Activated T-cell treated with anti-CD3 and anti-CD28 coated beads for 4 hours (primary cell): Measurements from ENCODE around the gene STAT6.

Source experiments
- DNase-seq: peaks from one replicate; pipeline ENCODE4 v3.0.0-alpha.2; 2020

Gene STAT6, protein sequence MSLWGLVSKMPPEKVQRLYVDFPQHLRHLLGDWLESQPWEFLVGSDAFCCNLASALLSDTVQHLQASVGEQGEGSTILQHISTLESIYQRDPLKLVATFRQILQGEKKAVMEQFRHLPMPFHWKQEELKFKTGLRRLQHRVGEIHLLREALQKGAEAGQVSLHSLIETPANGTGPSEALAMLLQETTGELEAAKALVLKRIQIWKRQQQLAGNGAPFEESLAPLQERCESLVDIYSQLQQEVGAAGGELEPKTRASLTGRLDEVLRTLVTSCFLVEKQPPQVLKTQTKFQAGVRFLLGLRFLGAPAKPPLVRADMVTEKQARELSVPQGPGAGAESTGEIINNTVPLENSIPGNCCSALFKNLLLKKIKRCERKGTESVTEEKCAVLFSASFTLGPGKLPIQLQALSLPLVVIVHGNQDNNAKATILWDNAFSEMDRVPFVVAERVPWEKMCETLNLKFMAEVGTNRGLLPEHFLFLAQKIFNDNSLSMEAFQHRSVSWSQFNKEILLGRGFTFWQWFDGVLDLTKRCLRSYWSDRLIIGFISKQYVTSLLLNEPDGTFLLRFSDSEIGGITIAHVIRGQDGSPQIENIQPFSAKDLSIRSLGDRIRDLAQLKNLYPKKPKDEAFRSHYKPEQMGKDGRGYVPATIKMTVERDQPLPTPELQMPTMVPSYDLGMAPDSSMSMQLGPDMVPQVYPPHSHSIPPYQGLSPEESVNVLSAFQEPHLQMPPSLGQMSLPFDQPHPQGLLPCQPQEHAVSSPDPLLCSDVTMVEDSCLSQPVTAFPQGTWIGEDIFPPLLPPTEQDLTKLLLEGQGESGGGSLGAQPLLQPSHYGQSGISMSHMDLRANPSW

DNA sequence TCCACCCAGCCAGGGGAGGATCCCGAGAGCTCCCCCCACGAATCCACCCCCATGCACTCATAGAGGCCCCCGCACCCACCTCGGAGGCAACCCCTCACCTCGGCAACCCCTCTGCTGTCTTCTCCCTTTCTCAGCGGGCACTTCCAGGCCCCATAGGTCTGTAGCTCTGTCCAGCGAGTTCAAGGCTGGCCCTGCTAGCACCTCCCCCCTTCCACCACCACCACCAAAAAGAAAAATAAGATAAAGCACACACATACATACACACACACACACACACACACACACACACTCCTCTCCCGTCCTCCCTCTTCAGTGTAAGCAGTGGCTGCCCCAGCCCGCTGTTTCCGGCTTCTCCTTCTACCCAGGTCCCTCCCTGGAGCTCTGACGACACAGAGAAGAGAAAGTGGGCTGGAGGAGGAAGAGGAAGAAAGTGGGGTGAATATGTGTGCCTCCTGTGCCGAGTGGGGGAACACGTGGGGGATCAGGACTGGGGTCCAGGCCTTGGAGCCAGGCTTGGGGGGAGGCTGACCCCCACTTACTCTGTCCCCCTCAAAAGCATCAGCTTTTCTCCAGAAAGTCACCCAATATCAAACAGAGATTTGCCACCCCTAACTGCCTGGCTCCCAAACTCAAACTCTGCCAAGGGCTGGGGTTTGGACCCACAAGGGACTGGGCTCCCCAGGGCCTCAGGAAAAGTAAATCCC is at the start of gene STAT6:
STAT6 (minus strand) TSS at position 332 of the 704 bp plus-strand sequence. CDS start 3,084 bp downstream, outside the sequence.
- peak; percentile 73 for DNase-seq

DNA sequence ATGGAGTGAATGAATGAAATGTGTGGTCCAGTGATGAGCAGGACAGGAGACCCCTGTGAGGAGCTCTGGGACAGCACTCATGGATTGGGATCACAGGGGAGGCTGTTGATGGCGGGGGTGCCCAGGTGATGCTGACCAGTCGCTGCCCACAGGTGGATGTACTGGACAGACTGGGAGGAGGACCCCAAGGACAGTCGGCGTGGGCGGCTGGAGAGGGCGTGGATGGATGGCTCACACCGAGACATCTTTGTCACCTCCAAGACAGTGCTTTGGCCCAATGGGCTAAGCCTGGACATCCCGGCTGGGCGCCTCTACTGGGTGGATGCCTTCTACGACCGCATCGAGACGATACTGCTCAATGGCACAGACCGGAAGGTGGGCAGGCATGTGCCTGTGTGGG is 49.6 kb upstream of the STAT6 start:
- no peak for DNase-seq

DNA sequence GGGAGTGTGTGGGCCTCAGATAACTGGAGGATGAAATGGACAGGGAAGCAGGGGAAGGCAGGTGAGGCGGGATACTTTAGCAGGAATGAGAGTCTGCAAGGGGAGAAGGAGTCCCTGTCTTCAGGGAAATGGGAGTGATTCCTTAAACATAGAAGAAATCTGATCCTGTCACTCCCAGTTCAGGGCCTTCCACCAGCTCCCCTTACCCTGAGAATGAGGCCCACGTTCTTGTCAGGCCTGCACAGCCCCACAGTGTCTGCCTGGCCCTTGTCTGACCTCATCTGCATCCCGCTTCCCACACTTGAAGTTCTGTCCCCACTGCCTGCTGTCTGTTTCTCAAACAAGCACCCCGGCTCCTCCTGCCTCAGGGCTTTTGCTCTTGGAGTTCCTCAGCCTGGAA is 48.9 kb upstream of the STAT6 start:
- DNase-seq, result no peak

DNA sequence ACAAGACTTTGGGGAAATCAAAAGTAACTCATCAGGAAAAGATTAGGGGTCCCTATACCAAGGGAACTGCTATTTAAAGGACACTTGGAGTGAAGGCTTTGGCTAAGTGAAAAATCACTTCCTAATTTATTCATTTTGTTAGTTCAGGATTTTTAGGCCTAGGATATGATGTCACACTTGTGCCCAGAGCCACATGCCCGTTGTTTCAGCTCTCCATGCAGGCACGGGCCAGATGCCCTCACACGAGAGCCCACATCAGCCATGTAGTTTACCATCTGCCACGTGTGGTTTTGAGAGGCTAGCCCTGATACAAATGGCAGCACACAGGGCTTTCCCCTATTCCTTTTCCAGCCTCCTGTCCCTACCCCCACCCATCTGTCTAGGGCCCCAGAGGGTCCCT is 48.1 kb upstream of the STAT6 start:
- no peak for DNase-seq

DNA sequence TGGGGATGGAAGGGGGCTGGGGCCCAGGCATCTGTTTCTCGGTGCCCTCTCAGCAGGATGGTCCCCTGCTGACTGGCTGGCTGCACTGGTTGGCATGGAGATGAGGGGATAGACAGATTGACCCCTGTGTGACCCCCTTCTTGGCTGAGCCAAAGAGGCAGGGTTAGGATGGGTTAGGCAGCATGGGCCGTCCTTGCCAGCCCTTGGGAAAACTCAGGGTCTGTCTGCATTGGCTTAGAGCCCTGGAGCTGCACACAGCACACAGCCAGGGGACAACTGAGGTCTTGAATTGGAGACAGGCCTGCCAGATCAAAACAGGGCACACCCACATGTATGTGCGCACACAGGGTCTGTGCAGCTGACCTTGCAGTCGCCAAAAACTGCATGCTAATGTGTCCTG is 47.5 kb upstream of the STAT6 start:
- DNase-seq, result no peak

DNA sequence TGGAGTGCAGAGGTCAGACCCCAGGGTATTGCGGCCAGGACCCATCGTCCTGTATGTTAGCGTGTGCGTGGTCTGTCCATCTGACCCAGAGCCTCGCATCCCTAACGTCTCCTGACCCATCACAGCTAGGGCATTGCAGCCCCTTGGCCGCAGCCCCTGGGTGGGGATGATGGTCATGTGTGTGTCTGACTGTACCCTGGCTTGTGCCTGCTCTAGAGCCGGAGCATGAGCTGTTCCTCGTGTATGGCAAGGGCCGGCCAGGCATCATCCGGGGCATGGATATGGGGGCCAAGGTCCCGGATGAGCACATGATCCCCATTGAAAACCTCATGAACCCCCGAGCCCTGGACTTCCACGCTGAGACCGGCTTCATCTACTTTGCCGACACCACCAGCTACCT is 47.0 kb upstream of the STAT6 start:
- no peak for DNase-seq

DNA sequence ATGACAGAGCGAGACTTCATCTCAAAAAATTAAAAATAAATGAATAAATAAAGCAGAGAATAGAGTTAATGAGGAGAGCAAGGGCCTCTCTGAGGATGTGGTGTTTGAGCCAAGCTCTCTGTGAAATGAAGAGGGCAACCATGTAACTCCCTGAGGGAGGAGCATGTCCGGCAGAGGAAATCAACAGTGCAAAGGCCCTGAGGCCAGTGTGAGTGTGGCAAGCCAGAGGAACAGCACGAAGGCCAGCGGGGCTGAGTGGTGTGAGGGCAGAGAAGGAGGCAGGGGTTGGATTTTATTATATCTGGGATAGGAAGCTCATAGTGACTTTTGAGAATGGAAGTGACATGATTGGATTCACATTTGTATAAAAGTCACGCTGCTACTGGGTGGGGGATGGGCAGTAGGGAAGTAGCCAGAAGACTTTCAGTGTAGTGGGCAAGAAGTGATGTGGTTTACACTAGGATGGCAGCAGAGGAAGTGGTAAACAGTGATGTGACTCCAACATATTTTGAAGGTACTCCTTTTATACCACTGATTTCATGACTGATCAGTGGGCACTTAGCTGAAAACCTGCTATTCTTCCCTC is 46.5 kb upstream of the STAT6 start:
- DNase-seq, result no peak

DNA sequence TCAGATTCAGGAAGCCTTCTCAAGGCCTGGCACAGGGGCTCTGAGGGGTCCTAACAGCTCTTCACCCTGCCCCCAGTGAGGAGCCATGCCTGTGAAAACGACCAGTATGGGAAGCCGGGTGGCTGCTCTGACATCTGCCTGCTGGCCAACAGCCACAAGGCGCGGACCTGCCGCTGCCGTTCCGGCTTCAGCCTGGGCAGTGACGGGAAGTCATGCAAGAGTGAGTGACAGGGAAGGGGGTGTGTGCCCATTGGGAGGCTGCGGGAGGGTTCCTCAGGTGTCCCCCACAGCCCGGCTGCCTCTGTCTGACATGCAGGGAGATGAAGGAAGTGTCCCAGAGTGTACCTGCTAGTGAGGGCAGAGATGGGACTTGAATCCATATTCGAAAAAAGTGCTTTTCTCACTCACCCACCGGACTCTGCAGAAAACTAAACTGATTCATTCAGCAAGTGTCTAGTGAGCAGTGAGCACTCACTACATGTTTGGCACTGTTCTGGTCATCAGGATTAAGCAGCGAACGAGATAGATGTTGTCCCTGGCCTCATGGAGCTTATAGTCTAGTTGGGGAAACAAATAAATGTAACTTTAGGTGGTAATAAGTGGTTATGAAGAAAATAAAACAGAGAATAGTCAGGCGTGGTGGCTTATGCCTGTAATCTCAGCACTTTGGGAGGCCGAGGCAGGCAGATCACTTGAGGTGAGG is 45.7 kb upstream of the STAT6 start:
- DNase-seq, result no peak

DNA sequence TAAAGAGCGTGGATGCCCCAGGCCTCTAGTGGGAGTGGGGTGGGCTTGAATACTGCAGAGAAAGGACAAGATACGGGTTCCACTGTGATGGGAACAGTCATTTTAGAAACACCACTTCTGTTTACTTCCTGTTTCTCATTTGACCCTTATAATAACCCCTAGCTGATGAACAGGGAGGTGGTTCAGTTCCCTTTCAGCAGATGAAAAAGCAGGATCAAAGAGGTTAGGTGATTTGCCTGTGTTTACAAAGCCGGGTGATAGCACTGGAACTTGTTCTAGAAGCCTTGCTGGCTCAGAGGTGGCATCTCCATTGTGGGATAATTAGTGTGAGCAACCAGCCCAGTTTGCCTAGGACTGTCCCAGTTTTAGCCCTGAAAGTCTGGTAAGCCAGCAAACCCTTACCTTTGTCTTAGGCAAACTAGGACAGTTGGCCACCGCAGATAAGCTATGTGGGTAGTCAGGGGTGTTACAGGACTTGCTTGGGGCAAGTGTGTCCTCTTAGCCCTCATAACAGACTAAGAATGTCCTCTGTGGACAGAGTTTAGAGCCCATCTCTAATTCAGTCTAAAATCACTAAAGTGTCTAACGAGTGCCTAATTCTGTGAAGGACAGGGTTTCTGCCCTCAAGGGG is 43.8 kb upstream of the STAT6 start:
- DNase-seq, result no peak

DNA sequence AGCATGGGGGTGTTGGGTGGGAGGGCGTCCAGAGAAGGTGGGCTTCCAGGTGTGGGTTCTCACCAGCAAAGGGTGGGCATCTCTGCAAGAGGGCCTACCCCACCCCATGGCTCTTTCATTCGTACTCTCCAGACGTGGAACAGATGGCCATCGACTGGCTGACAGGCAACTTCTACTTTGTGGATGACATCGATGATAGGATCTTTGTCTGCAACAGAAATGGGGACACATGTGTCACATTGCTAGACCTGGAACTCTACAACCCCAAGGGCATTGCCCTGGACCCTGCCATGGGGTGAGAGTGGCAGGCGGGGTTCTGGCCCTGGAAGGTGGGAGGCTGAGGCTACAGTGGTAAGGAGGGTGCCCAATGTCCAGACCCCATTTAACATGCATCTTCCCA is 42.9 kb upstream of the STAT6 start:
- no peak for DNase-seq

DNA sequence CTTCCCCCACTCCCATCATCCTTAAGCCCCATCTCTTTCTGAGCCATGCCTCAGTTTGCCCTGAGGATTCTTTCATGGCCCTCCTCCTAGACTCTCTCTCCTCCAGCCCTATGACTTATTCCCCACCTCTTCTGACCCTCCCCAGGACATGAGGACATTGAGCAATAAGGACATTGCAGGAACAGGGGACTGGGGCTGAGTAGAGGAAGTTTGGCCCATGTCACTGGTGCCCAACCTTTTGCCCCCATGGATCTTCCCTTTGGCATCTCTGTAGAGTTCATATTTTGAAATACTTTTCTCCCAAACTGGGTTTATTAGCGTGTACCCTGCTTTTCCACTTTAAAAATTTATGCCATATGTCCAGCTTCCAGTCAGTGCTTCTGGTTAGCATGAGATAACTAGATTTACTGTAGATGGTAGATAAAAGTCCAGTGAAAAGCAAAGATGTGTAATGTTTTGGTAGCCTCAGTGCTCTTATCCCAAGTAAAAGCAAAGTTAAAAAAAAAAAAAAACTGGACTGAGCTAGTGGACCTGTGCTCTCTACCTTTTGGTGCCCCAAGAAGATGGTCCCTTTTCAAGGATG is 42.3 kb upstream of the STAT6 start:
- DNase-seq, result no peak

DNA sequence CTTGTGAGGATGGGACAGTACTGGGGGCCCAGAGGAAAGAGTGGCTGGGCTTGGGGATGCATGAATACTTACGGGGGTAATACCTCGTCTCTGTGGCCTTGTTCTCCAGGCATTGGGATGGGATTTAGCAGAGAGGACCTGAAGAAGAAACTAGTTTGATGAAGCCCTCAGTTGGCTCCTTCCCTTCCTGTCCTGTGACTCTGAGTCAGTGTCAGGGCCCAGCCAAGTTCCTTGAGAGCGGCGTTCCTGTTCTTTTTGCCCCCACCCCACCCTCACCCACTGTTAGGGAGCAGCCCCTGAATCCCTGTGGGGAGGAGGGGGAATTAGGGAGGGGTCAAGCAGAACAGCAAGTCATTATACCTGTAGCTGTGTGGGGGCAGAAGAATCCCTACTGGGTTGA is 41.5 kb upstream of the STAT6 start:
- DNase-seq, result no peak

DNA sequence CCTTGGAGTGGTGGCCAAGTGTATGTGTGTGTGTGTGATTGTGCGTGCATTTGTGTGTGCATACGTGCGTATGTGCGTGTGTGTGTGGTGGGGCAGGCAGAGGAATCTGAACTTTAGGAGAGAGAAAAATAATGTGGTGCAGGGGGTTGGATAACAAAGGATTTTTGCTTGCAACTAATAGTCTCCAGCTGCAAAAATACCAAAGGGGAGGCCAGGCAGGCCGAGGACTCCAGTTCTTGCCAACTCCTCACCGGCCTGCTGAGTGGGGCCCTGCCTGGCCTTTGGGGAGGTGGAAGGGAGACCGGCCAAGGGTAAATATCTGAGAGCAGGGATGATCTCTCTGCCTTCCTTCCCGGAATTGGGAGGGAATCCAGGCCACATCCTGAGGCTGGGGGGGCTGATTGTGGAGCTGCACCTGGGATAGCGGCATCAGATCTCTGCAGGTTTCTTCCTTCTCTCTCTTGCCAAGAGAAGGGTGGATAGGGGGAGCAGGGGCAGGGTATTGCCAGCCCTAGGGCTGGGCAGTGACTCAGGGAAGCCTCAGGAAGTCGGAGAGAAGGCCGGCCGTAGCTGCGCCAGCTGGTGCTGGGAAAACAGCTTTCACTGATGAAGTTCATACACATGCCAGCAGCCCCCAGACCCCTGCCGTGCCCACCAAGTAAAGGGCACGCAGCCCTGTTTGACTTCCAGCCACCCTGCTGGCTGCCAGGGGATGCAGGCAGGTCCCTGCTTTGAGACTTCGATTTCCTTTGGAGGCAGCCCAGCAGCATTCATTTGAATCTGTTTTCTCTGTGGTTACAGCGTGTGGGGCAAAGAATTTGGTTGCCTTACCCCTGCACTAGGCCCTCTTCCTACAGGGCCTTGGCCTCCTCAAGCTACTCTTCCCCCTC is 40.8 kb upstream of the STAT6 start:
- DNase-seq, result no peak

DNA sequence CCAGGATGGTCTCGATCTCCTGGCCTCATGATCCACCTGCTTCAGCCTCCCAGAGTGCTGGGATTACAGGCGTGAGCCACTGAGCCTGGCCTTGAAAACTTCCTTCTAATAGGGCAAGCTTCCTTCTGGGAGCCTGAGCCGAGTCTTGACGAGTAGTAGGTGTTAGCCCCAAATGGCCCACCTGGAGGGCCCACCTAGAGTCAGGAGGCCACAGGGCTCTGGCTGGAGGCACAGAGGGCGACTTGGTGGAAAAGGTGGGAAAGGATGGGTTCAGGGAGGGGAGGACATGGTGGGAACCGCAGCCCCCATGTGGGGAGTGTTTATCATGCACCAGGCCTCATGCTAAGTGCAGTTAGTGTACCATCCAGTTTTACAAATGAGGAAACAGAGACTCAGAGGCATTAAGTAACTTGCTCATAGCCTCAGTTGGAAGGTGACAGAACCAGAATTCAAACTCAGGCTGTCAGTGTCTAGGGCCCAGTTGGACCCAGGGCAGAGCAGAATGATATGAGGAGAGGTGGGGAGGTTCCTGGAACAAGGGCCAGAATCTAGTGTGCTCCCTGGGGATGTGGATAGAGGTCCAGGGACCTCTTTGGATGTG is 39.3 kb upstream of the STAT6 start:
- DNase-seq, result no peak

DNA sequence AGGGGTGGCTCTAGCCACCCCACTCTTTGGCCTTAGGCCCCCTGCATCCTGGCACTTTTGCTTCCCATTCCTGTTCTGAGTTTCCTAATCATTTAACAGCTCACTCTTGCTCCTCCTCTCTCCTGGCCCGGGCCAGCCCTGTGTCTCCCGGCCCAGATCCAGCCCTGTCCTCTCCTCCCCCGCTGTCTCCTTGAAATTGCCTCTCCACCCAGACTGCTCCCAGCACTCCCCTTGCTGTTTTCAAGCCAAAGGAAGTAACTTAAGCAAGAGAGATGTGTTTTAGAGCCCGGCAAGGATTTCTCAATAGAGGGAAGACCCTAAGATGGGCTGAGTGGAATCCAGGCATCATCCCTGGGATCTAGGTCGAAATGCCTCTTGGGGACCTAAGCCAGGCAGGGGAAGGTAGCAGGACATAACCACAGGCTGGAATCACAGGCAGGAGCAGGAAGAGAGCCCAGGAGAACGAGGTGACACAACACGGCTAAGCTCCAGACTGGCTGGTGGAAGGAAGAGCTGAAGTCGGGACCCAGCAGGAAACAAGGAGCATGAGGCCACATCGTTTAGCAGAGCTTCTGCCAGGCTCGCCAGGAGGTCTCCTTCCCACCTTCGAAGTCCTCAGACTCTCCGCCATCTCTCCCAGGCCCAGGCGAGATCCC is 38.2 kb upstream of the STAT6 start:
- no peak for DNase-seq

DNA sequence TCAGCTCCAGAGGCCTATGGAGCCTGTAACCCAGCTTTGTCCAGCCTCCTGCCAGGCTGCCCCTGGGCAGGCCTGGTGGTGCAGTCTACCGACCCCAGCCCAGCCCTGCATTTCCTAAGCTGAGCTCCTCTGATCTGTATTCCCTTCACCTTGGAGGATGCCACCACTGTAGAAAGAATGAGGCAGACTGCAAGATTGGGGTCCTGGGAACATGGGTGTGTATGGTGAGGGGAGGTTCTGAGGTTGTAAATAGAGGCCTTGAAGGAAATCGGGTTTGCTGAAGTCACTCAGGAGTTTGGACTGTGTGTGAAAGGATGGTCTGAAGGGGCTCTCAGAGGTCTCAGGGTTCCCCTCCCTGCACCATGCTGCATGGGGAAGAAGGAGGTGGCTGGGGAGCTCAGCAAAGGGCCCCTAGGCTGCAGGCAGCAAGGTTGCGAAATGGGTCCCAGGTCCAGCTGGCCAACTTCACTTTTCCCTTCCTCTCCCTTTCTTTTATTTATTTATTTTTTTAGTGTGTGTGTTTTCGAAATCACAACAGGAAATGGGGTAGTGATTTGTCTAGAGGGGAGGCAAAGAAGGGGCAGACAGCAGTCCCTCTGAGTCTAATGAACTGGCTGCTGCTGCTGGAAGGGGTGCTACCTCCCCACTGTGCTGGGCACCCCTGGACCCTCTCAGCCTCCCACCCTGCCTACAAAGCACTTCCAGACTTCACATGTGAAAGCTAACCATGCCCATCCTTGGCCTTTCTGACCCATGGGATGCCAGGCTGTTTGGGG is 37.5 kb upstream of the STAT6 start:
- no peak for DNase-seq

DNA sequence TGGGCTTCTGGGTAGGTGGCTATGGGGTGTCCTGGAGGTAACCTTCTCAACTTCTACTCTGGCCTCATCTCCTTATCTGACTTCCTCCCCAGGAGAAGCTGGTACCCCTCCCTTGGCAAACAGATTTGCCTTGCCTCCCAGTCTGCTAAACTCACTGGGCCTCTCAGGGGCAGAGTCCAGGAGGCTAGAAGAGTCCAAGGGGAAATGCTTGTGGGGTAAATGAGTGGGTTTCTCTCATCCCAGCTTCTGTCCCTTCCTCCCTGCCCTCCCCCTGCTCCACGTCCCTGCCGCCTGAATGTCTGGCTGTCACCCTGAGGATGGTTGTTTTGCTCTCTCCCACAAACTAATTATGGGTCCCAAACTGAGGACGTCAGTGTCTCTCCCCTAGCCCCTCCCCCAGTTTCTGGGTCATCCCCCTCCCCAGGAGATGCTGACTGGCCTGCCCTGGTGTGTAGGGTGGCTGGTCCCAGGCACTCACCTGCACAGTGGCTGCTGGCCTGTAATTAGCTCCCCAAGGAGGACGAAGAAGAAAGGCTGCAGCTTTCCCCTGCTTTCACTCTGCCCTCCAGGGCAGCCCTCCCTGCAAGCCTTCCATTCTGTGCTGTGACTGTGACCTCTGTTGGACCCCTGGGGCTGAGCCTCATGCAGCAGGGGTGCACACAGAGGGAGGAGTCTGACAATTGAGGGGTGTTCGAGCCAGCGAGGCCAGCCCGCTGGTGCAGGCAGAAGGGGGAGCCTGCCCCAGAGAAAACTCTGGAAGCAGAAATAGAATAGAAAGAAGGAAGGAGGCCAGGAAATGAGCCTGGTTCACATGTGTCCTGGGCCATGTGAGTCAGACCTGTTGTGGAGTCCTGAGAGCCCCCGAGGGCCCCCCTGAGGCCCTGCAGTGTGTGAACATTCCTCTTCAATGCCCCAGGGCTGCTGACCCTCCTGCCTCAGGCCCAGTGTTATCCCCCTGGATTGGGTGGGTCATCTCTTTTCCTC is 36.1 kb upstream of the STAT6 start, which contains the start of gene LRP1-AS:
LRP1-AS (minus strand) TSS at position 659 of the 984 bp plus-strand sequence.
- DNase-seq, result no peak
